HCT116 (cell line): ENCODE data around the gene TSPAN6. TPM values are rescaled to one million over a fixed set of nuclear protein-coding genes. Genes with fewer than 3 reads are reported as not detected.

Experiments
- ATAC-seq: fragments of 200-7000 bp; cut with Tn5 transposase; 2 replicates; pipeline ENCODE4 v1.9.1; 2020; ENCODE audit warnings: mild to moderate bottlenecking, moderate library complexity
- BruUV-seq: library from RNA; stranded (reverse); fragments of 400-500 nt; replicated peaks from 2 replicates; lab custom pipeline; 2021; lab: Mats Ljungman, UMichigan
- CTCF ChIA-PET: fragments of 300-600 bp; sonication (Branson Sonifier 250); formaldehyde crosslinking; loops from one replicate; lab custom pipeline; 2021; ENCODE audit warnings: antibody characterized with exemption; lab: Charles Lee
- POLR2A ChIA-PET: fragments of 300-600, 350-600 bp; sonication (Branson Sonifier 250); formaldehyde crosslinking; loops from one replicate; lab custom pipeline; 2021; ENCODE audit warnings: antibody characterized with exemption; lab: Charles Lee
- RAD21 ChIA-PET, 2 experiments: fragments of 300-600 bp; sonication (Branson Sonifier 250); formaldehyde crosslinking; loops; one replicate each; lab custom pipeline; 2023; ENCODE audit warnings: low total read pairs in 2 of 2; ENCODE audit not compliant: uncharacterized antibody in 2 of 2, unreplicated experiment in 2 of 2, low non-redundant PET in 1 of 2; lab: Charles Lee
- DNase-seq: peaks from one replicate; pipeline ENCODE4 v3.0.0-alpha.2; 2010; ENCODE audit warnings: low read depth, low spot score
- H2AFZ ChIP-seq: fragments of 200-600 bp; shearing (Covaris generic), sonication (generic); 2 replicates; pipeline ENCODE4 v1.6.1; 2017; ENCODE audit warnings: low read depth, mixed run types, mixed read lengths, antibody characterized with exemption, low read length; ENCODE audit not compliant: poor library complexity, severe bottlenecking
- H3K27ac ChIP-seq: 2 replicates; pipeline ENCODE4 v1.5.1; 2012; ENCODE audit warnings: low read depth, low read length
- H3K27me3 ChIP-seq: fragments of 200-600 bp; sonication (generic); 2 replicates; pipeline ENCODE4 v1.6.1; 2016; ENCODE audit warnings: mixed run types, low read length, mixed read lengths; ENCODE audit not compliant: insufficient read depth
- H3K36me3 ChIP-seq, 2 experiments: fragments of 200-500 bp in 1 of 2; fragments of 200-600 bp in 1 of 2; sonication (Bioruptor generic) in 1 of 2; sonication (generic) in 1 of 2; 2 replicates each; pipeline versions ENCODE4 v1.5.1 to v1.6.1; 2014 to 2016; ENCODE audit warnings: low read length in 2 of 2, inconsistent platforms in 1 of 2, mixed read lengths in 1 of 2, mixed run types in 1 of 2; ENCODE audit not compliant: insufficient read depth in 2 of 2, control insufficient read depth in 1 of 2
- H3K4me1 ChIP-seq, 2 experiments: fragments of 200-600 bp in 1 of 2; sonication (generic) in 1 of 2; 2 replicates each; pipeline versions ENCODE4 v1.5.1 to v1.6.1; 2012 to 2017; ENCODE audit warnings: low read length in 2 of 2, inconsistent platforms in 1 of 2, mild to moderate bottlenecking in 1 of 2, mixed read lengths in 1 of 2, mixed run types in 1 of 2, moderate library complexity in 1 of 2; ENCODE audit not compliant: insufficient read depth in 2 of 2, control insufficient read depth in 1 of 2
- H3K4me2 ChIP-seq: fragments of 200-600 bp; sonication (generic); 2 replicates; pipeline ENCODE4 v1.6.1; 2017; ENCODE audit warnings: mixed run types, low read length, mixed read lengths
- H3K4me3 ChIP-seq, 2 experiments: fragments of 200-600 bp in 1 of 2; sonication (generic) in 1 of 2; replicated peaks in 1 of 2; 2 replicates each; pipeline ENCODE4 v1.5.1; 2011 to 2016; ENCODE audit warnings: low read length in 2 of 2, control low read depth in 1 of 2, low read depth in 1 of 2, mild to moderate bottlenecking in 1 of 2, mixed read lengths in 1 of 2, mixed run types in 1 of 2
- H3K79me2 ChIP-seq: fragments of 200-600 bp; sonication (generic); 2 replicates; pipeline ENCODE4 v1.6.1; 2017; ENCODE audit warnings: mild to moderate bottlenecking, mixed run types, low read length, moderate library complexity, mixed read lengths; ENCODE audit not compliant: insufficient read depth
- H3K9ac ChIP-seq: fragments of 200-600 bp; sonication (generic); 2 replicates; pipeline ENCODE4 v1.6.1; 2016; ENCODE audit warnings: low read length, mixed read lengths
- H3K9me2 ChIP-seq: fragments of 200-600 bp; sonication (generic), shearing (Covaris generic); 2 replicates; pipeline ENCODE4 v1.6.1; 2017; ENCODE audit warnings: mixed run types, mild to moderate bottlenecking, moderate library complexity; ENCODE audit not compliant: insufficient read depth
- H3K9me3 ChIP-seq, 2 experiments: fragments of 200-500 bp in 1 of 2; fragments of 200-600 bp in 1 of 2; sonication (Bioruptor generic) in 1 of 2; sonication (generic) in 1 of 2; 2 replicates each; pipeline ENCODE4 v1.6.1; 2014 to 2017; ENCODE audit warnings: low read length in 2 of 2, mixed read lengths in 2 of 2, inconsistent platforms in 1 of 2, low read depth in 1 of 2, mild to moderate bottlenecking in 1 of 2, mixed run types in 1 of 2, moderate library complexity in 1 of 2; ENCODE audit not compliant: control insufficient read depth in 1 of 2, insufficient read depth in 1 of 2
- H4K20me1 ChIP-seq: fragments of 200-600 bp; sonication (generic), shearing (Covaris generic); 2 replicates; pipeline ENCODE4 v1.6.1; 2017; ENCODE audit warnings: mixed run types, mild to moderate bottlenecking, moderate library complexity; ENCODE audit not compliant: insufficient read depth
- FOSL1 ChIP-seq: IDR thresholded peaks from 2 replicates; pipeline ENCODE4 v1.6.1; 2012; ENCODE audit warnings: low read depth
- SIN3A ChIP-seq: IDR thresholded peaks from 2 replicates; pipeline ENCODE4 v1.6.1; 2012; ENCODE audit warnings: low read depth
- ZFX ChIP-seq: fragments of 450-650 bp; IDR thresholded peaks from 2 replicates; pipeline ENCODE4 v1.6.1; 2017
- ZNF274 ChIP-seq: fragments of 200-500 bp; sonication (Bioruptor generic); IDR thresholded peaks from 2 replicates; pipeline ENCODE4 v1.6.1; 2014; ENCODE audit warnings: mild to moderate bottlenecking, low read depth, low read length, inconsistent platforms
- intact Hi-C: fragments of 100-400 bp; cut with micrococcal nuclease; formaldehyde crosslinking; loops from 2 replicates; pipeline ENCODE4 v1.10.0; 2022
- total RNA-seq: library from RNA; stranded (reverse); gene quantifications from one replicate; pipeline ENCODE4 v1.2.1, GENCODE V29; 2021; ENCODE audit not compliant: unreplicated experiment
- TF ChIP-seq, protein P1 (sequence below), 3 experiments: fragments of 200-600 bp in 1 of 3; sonication (generic) in 1 of 3; IDR thresholded peaks in 2 of 3; conservative IDR thresholded peaks in 1 of 3; 2 replicates each; pipeline ENCODE4 v1.5.1; 2012 to 2017; ENCODE audit warnings: low read depth in 2 of 3, low read length in 2 of 3, antibody characterized with exemption in 1 of 3, borderline replicate concordance in 1 of 3, control low read depth in 1 of 3, mild to moderate bottlenecking in 1 of 3, mixed read lengths in 1 of 3, mixed run types in 1 of 3, moderate library complexity in 1 of 3; ENCODE audit not compliant: insufficient read depth in 1 of 3
- TF ChIP-seq, protein P2 (sequence below): IDR thresholded peaks from 2 replicates; pipeline ENCODE4 v1.6.1; 2011; ENCODE audit warnings: mild to moderate bottlenecking, low read length, moderate library complexity; ENCODE audit not compliant: insufficient replicate concordance; ENCODE audit errors: extremely low read depth

The TSPAN6 gene
- total RNA-seq, 1 experiment from 2014 or later: 25.0 TPM

DNA sequence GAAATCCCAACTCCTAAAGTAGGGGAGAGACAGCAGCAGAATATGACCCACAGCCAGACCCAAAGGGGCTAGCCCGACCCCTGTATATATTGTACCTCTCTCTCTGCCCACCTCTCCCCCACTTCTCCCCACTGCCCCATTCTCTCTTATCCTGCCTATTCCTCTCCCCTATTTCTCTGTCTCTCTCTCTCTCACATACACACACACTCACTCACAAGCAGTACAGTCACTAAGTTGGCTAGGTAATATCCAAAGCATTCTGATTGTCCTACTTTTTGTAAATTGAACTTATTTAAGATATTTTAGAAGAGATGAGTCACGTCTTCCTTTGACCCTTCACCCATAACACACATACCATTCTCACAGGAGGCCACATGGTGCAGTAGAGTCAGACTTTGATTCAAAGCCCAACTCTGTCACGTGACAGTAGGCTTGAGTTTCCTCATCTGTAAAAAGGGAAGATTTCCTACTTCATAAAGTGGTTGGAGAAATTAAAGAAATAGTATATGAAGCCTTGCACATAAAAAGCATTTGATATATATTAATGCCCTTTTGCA is 36.9 kb upstream of the TSPAN6 start:
- DNase-seq (no peak), ATAC-seq (no peak)
- no peak for TF ChIP-seq SIN3A
- TF ChIP-seq ZFX: no peak
- TF ChIP-seq, protein P1, sequence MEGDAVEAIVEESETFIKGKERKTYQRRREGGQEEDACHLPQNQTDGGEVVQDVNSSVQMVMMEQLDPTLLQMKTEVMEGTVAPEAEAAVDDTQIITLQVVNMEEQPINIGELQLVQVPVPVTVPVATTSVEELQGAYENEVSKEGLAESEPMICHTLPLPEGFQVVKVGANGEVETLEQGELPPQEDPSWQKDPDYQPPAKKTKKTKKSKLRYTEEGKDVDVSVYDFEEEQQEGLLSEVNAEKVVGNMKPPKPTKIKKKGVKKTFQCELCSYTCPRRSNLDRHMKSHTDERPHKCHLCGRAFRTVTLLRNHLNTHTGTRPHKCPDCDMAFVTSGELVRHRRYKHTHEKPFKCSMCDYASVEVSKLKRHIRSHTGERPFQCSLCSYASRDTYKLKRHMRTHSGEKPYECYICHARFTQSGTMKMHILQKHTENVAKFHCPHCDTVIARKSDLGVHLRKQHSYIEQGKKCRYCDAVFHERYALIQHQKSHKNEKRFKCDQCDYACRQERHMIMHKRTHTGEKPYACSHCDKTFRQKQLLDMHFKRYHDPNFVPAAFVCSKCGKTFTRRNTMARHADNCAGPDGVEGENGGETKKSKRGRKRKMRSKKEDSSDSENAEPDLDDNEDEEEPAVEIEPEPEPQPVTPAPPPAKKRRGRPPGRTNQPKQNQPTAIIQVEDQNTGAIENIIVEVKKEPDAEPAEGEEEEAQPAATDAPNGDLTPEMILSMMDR (IDR thresholded peaks at IDR 0.05 in 2 of 3, conservative IDR thresholded peaks at IDR 0.05 in 1 of 3; ENCODE audit: borderline replicate concordance in 1 of 3, insufficient read depth in 1 of 3, low read depth in 2 of 3, low read length in 2 of 3): no peak
- no peak for TF ChIP-seq ZNF274
- TF ChIP-seq FOSL1: no peak
- TF ChIP-seq, protein P2, sequence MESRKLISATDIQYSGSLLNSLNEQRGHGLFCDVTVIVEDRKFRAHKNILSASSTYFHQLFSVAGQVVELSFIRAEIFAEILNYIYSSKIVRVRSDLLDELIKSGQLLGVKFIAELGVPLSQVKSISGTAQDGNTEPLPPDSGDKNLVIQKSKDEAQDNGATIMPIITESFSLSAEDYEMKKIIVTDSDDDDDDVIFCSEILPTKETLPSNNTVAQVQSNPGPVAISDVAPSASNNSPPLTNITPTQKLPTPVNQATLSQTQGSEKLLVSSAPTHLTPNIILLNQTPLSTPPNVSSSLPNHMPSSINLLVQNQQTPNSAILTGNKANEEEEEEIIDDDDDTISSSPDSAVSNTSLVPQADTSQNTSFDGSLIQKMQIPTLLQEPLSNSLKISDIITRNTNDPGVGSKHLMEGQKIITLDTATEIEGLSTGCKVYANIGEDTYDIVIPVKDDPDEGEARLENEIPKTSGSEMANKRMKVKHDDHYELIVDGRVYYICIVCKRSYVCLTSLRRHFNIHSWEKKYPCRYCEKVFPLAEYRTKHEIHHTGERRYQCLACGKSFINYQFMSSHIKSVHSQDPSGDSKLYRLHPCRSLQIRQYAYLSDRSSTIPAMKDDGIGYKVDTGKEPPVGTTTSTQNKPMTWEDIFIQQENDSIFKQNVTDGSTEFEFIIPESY: no peak
- Histone ChIP-seq H3K79me2 (no peaks in the 10 kb centered on the region), H3K36me3 (no peaks in the 10 kb centered on the region), H3K4me1 (peaks cover 0 to 31% of the 10 kb centered on the region in 2 experiments; a peak in 3 of 4 replicates), H3K27ac (no peak overlapping the region), H2AFZ (no peak overlapping the region), H3K4me3 (no peak overlapping the region), H3K9ac (no peak overlapping the region), H3K4me2 (peak overlapping the region; percentile 14; the same call in 1 of the 2 replicates), H3K27me3 (no peaks in the 10 kb centered on the region), H4K20me1 (no peaks in the 10 kb centered on the region), H3K9me3 (no peaks in the 10 kb centered on the region), H3K9me2 (no peaks in the 10 kb centered on the region)
- intact Hi-C loops: no loop called here
- ChIA-PET RAD21 (no interaction called here), CTCF (interaction anchor here (5.1 kb wide), 1 partner anchor 95 kb away, joined by 34 read pairs; no protein-coding TSS in a partner anchor), POLR2A (no interaction called here)
- BruUV-seq: no TSS peak
